Activated CD8-positive, alpha-beta T cell treated with anti-CD3 and anti-CD28 coated beads for 36 hours (primary cell): ENCODE results near the gene BIRC2. TPM values are rescaled to one million over a fixed set of nuclear protein-coding genes. Genes with fewer than 3 reads are reported as not detected.

Source experiments
- ATAC-seq: fragments of 200-7000 bp; cut with Tn5 transposase; one replicate; pipeline ENCODE4 v1.10.0; 2021; ENCODE audit warnings: mild to moderate bottlenecking, moderate library complexity
- CTCF ChIA-PET: fragments of 350-600 bp; sonication (Branson Sonifier 250); formaldehyde crosslinking; loops from one replicate; lab custom pipeline; 2021; ENCODE audit warnings: antibody characterized with exemption; lab: Charles Lee
- POLR2A ChIA-PET: fragments of 350-600 bp; sonication (Branson Sonifier 250); formaldehyde crosslinking; loops from one replicate; lab custom pipeline; 2021; ENCODE audit warnings: antibody characterized with exemption; lab: Charles Lee
- DNase-seq: peaks from one replicate; pipeline ENCODE4 v3.0.0-alpha.2; 2020
- H3K27ac Mint-ChIP-seq: one replicate; pipeline ENCODE4 v1.8.0; 2021; ENCODE audit warnings: mild to moderate bottlenecking, mixed read lengths
- H3K27me3 Mint-ChIP-seq: one replicate; pipeline ENCODE4 v1.8.0; 2021; ENCODE audit warnings: mixed read lengths
- H3K36me3 Mint-ChIP-seq: one replicate; pipeline ENCODE4 v1.8.0; 2021; ENCODE audit warnings: low read depth, mixed read lengths
- H3K4me1 Mint-ChIP-seq: one replicate; pipeline ENCODE4 v1.8.0; 2021; ENCODE audit warnings: low read depth, mixed read lengths
- H3K4me3 Mint-ChIP-seq: one replicate; pipeline ENCODE4 v1.8.0; 2021; ENCODE audit warnings: mild to moderate bottlenecking, moderate library complexity, mixed read lengths
- H3K9me3 Mint-ChIP-seq: one replicate; pipeline ENCODE4 v1.8.0; 2021; ENCODE audit warnings: mixed read lengths
- intact Hi-C: fragments of 100-400 bp; cut with micrococcal nuclease; formaldehyde crosslinking; loops from one replicate; pipeline ENCODE4 v1.10.0; 2022
- total RNA-seq, 2 experiments: library from RNA; stranded (reverse); gene quantifications; one replicate each; pipeline ENCODE4 v1.2.3, GENCODE V29; 2021
- TF ChIP-seq, protein P1 (sequence below): fragments of 200-600 bp; IDR thresholded peaks from one replicate; pipeline ENCODE4 v1.8.0; 2022; ENCODE audit warnings: antibody characterized with exemption, mild to moderate bottlenecking

The BIRC2 gene
- total RNA-seq, 2 experiments from 2014 or later: 29.8 to 32.9 TPM

DNA sequence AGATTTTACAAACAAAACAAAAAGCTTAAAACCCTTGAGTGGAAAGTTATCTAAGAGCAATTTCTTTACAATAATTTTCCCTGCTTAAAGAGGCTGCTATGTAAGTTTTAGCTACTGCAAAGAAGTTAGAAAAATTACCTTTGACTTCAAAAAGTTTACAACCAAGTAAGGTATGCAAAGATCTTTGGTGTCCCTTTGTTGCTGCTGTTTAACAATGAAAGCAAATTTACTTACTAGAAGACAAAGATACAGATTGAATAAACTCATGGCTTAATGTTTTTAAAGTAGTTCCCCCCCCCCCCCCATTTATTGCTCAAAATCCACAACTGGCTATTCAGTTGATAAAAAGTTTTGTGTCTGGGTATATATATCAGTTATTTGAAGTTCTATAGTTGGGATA lies 79.6 kb downstream of the BIRC2 start:
- DNase-seq (no peak), ATAC-seq (no peak)
- Mint-ChIP-seq H3K4me1 (peaks cover 82% of the 10 kb centered on the region), H3K27me3 (no peaks in the 10 kb centered on the region), H3K27ac (no peak overlapping the region), H3K36me3 (peaks cover 53% of the 10 kb centered on the region), H3K9me3 (peaks cover 2% of the 10 kb centered on the region), H3K4me3 (no peak overlapping the region)
- intact Hi-C loops: no loop called here
- ChIA-PET POLR2A (interaction anchor here (1.0 to 1.6 kb wide), 2 partner anchors 9 to 13 kb away, joined by 3 to 10 read pairs; no protein-coding TSS in a partner anchor), CTCF (interaction anchor here (1.0 to 2.6 kb wide), 5 partner anchors 20 to 85 kb away, joined by 3 to 18 read pairs (median 5); no protein-coding TSS in a partner anchor)
- TF ChIP-seq, protein P1, sequence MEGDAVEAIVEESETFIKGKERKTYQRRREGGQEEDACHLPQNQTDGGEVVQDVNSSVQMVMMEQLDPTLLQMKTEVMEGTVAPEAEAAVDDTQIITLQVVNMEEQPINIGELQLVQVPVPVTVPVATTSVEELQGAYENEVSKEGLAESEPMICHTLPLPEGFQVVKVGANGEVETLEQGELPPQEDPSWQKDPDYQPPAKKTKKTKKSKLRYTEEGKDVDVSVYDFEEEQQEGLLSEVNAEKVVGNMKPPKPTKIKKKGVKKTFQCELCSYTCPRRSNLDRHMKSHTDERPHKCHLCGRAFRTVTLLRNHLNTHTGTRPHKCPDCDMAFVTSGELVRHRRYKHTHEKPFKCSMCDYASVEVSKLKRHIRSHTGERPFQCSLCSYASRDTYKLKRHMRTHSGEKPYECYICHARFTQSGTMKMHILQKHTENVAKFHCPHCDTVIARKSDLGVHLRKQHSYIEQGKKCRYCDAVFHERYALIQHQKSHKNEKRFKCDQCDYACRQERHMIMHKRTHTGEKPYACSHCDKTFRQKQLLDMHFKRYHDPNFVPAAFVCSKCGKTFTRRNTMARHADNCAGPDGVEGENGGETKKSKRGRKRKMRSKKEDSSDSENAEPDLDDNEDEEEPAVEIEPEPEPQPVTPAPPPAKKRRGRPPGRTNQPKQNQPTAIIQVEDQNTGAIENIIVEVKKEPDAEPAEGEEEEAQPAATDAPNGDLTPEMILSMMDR: no peak

GRCh38 chr11:102427068-102427467 lies 80.1 kb downstream of the BIRC2 start:
- Mint-ChIP-seq H3K4me1 (peaks cover 82% of the 10 kb centered on the region), H3K27ac (peak overlapping the region; percentile 60), H3K36me3 (peaks cover 55% of the 10 kb centered on the region), H3K9me3 (peaks cover 7% of the 10 kb centered on the region), H3K4me3 (no peak overlapping the region), H3K27me3 (no peaks in the 10 kb centered on the region)
- TF ChIP-seq, protein P1: no peak
- DNase-seq: no peak
- intact Hi-C loops: no loop called here
- POLR2A ChIA-PET: no interaction called here
- no peak for ATAC-seq
- CTCF ChIA-PET: interaction anchor here (1.3 to 2.6 kb wide), 2 partner anchors 21 to 36 kb away, joined by 6 to 18 read pairs; no protein-coding TSS in a partner anchor

Other genes with a start within 250 kb of the BIRC2 start
- not detected for gene YAP1, start 236.8 kb upstream of the BIRC2 start, total RNA-seq
- 100 to 1,000 TPM; 102 to 108 TPM for gene BIRC3, start 29.7 kb upstream of the BIRC2 start, total RNA-seq
- 100 to 1,000 TPM; 234 to 235 TPM for gene TMEM123, start 105.6 kb downstream of the BIRC2 start, total RNA-seq
- not detected for gene MMP7, start 183.5 kb downstream of the BIRC2 start, total RNA-seq